Thyroid gland (tissue), 4 donors: ENCODE measurements around the gene CCDC106. TPM values are rescaled to one million over a fixed set of nuclear protein-coding genes. Genes with fewer than 3 reads are reported as not detected.

ENCODE experiments used
- DNase-seq, 2 donors: peaks; one replicate each; pipeline ENCODE4 v3.0.0-alpha.2; 2019
- H3K27ac ChIP-seq, 3 donors: fragments of 200-600 bp; sonication (generic); 1 replicate in 2 of 3; 2 replicates in 1 of 3; pipeline ENCODE4 v1.5.1; 2016 to 2019; ENCODE audit warnings: mild to moderate bottlenecking in 1 of 3, moderate library complexity in 1 of 3
- H3K27me3 ChIP-seq: fragments of 200-600 bp; sonication (generic); one replicate; pipeline ENCODE4 v1.5.1; 2019
- H3K36me3 ChIP-seq, 2 donors: fragments of 200-600 bp; sonication (generic); one replicate each; pipeline ENCODE4 v1.5.1; 2016 to 2019
- H3K4me1 ChIP-seq, 2 donors: fragments of 200-600 bp; sonication (generic); one replicate each; pipeline ENCODE4 v1.5.1; 2017 to 2019
- H3K4me3 ChIP-seq, 3 donors: fragments of 200-600 bp; sonication (generic); replicated peaks in 1 of 3; 1 replicate in 2 of 3; 2 replicates in 1 of 3; pipeline ENCODE4 v1.5.1; 2016; ENCODE audit warnings: mild to moderate bottlenecking in 1 of 3
- H3K9me3 ChIP-seq: fragments of 200-600 bp; sonication (generic); one replicate; pipeline ENCODE4 v1.5.1; 2017
- CTCF ChIP-seq, 6 experiments: fragments of 200-600 bp in 3 of 6; fragments of 450-650 bp in 3 of 6; sonication (generic) in 3 of 6; IDR thresholded peaks; one replicate each; pipeline ENCODE4 v1.5.1; 2016 to 2019; ENCODE audit warnings: antibody characterized with exemption in 6 of 6, mild to moderate bottlenecking in 2 of 6, inconsistent platforms in 1 of 6, moderate library complexity in 1 of 6
- POLR2A ChIP-seq, 2 donors: fragments of 450-650 bp; IDR thresholded peaks; one replicate each; pipeline ENCODE4 v1.6.1; 2017; ENCODE audit warnings: antibody characterized with exemption in 2 of 2, mild to moderate bottlenecking in 2 of 2, moderate library complexity in 1 of 2
- WGBS, 2 donors: methylation state at CpG; one replicate each; pipeline ENCODE4 v1.1.5; 2017; 5-methylcytosine and 5-hydroxymethylcytosine counted together
- intact Hi-C: fragments of 100-400 bp; cut with DNase I; formaldehyde crosslinking; loops from one replicate; pipeline ENCODE4 v1.15.1; 2023
- total RNA-seq, 4 donors: library from RNA; depleted of rRNA; stranded (reverse); fragments of >200 nt; gene quantifications; one replicate each; pipeline ENCODE4 v1.2.3, GENCODE V29; 2016

The CCDC106 gene
- total RNA-seq, 4 donors from 2014 or later: 11.2 to 23.2 (median 20.7) TPM

DNA sequence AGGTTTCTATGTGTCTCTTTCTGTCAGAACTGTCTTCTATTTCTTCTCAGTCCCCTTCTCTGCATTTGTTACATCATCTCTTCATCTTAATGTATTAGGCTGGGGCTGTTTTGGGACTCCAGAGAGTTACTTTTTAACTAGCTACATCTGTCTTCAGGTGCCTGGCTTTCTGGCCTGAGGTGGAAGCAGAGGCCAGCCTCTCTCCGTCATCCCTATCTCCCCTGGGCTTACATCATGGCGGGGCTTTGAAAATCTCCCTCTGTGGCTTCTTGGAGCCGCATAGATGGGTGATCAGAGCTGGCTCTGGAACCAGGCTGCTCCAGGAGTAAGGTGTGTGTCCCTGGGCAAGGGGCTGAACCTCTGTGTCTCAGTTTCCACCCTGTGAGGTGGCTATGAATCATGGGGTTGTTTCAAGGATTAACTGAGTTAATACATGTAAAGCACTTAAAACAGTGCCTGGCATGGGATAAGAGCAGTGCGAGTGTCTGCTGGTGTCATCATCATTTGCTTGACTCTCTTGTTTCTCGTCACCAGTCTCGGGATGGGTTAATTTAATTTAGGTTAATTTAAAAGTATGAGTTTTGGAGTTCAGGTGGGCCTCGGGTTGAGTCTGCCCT lies 29.0 kb downstream of the CCDC106 start:
- H3K27ac ChIP-seq: no peak overlapping the region
- no peaks in the 10 kb centered on the region for H3K9me3 ChIP-seq
- TF ChIP-seq CTCF (IDR thresholded peaks at IDR 0.05) (no peak), POLR2A (IDR thresholded peaks at IDR 0.05) (no peak)
- WGBS, 2 donors: 86 to 87% methylated on average over 7 of the region's 7 CpGs
- intact Hi-C loops: no loop called here
- no peaks in the 10 kb centered on the region for H3K27me3 ChIP-seq
- H3K36me3 ChIP-seq: peaks cover 24 to 34% of the 10 kb centered on the region in 2 donors
- H3K4me1 ChIP-seq: peaks cover 34 to 36% of the 10 kb centered on the region in 2 donors
- no peak for DNase-seq
- no peak overlapping the region for H3K4me3 ChIP-seq

DNA sequence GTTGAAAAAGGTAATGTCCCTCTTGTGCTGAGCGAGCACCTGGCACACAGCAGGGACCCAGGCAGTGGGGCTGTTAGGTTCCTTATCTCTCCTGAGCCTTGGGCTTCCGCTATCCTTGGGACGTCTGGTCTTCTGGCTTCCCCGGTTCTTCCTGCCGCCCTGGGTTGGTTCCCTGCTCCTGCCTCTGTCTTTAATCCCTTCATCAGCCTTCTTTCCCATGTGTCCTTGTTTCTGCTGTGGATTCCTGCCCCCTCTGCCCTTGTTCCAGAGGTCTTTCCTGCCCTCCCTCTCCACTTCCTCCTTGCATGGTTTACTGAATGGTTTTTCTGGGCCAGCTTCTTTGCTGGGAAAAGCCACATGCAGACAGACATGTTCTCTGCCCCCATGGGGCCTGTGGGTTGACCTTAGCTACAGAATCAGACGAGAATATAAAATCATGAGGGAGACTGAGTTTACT lies 29.6 kb downstream of the CCDC106 start:
- no peaks in the 10 kb centered on the region for H3K9me3 ChIP-seq
- no peak overlapping the region for H3K4me3 ChIP-seq
- no peaks in the 10 kb centered on the region for H3K27me3 ChIP-seq
- no peak overlapping the region for H3K27ac ChIP-seq
- H3K36me3 ChIP-seq: peaks cover 24 to 38% of the 10 kb centered on the region in 2 donors
- peaks cover 34 to 40% of the 10 kb centered on the region in 2 donors for H3K4me1 ChIP-seq
- intact Hi-C loops: no loop called here
- no peak for TF ChIP-seq POLR2A (IDR thresholded peaks at IDR 0.05)
- no peak for TF ChIP-seq CTCF (IDR thresholded peaks at IDR 0.05)
- WGBS, 2 donors: 68 to 71% methylated on average over 6 of the region's 6 CpGs
- no peak for DNase-seq

- TF ChIP-seq CTCF (IDR thresholded peaks at IDR 0.05) (no peak), POLR2A (IDR thresholded peaks at IDR 0.05) (no peak)
- Histone ChIP-seq H3K9me3 (no peaks in the 10 kb centered on the region), H3K4me1 (peaks cover 34 to 40% of the 10 kb centered on the region in 2 donors), H3K4me3 (no peak overlapping the region), H3K27ac (no peak overlapping the region), H3K36me3 (peaks cover 24 to 36% of the 10 kb centered on the region in 2 donors), H3K27me3 (no peaks in the 10 kb centered on the region)
- intact Hi-C loops: no loop called here
- 85 to 90% methylated on average over 19 to 21 of the region's 21 CpGs for WGBS, 2 donors
- DNase-seq: no peak
Observed at GRCh38 chr19:55678121-55678671, 30.2 kb downstream of the CCDC106 start.

DNA sequence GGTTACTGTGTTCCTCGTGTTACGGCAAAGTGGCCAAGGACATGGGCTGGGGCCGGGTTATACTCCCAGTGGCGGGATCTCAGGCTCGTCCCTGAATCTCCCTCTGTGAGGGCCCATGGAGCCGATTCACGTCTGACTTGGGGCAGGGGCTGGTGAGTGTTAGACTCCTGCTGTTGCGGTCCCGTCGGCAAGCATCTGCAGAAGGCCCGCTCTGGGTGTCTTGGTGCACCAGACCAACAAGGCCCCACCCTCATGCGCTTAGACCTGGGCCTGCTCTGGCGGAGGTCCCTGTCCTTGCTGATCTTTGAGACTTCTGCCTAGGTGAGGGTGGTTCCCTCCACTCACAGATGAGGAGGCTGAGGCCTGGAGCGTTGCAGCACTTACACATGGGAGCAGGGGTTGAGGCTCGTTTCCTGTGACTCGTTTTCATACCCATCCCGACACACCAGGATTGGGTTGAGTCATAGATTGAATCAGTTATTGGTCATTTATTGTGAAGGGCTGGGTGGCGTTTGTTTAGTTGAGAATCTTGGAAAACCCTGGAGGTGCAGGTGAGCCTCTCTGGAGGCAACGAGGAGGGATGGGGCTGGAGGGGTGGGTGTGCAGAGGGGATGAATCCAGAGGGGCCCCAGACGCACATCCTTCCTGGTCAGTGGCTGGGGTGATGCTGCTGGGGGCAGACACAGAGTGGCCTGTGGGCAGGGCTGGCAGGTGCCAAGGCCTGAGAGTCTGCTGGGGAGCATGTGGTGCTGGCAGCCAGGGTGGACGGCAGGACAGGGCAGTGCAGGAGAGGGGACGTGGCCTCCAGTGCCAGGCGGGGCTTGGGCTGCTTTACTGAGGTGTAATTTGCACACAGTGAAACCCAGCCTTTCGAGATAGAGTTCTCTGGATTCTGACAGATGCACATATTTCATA lies 31.6 kb downstream of the CCDC106 start:
- Histone ChIP-seq H3K4me1 (peaks cover 30 to 40% of the 10 kb centered on the region in 2 donors), H3K36me3 (peaks cover 24 to 27% of the 10 kb centered on the region in 2 donors), H3K9me3 (no peaks in the 10 kb centered on the region), H3K4me3 (no peak overlapping the region), H3K27ac (no peak overlapping the region), H3K27me3 (no peaks in the 10 kb centered on the region)
- DNase-seq: no peak
- intact Hi-C loops: no loop called here
- TF ChIP-seq CTCF (IDR thresholded peaks at IDR 0.05) (no peak), POLR2A (IDR thresholded peaks at IDR 0.05) (no peak)
- 88 to 90% methylated on average over 12 to 18 of the region's 24 CpGs for WGBS, 2 donors
